Activated naive CD4-positive, alpha-beta T cell treated with Interleukin-2 at 50 U/mL for 16 hours (primary cell): ENCODE results near the gene NTRK3.

Experiments used
- DNase-seq: peaks from one replicate; pipeline ENCODE4 v3.0.0-alpha.2; 2020

Gene NTRK3

DNA sequence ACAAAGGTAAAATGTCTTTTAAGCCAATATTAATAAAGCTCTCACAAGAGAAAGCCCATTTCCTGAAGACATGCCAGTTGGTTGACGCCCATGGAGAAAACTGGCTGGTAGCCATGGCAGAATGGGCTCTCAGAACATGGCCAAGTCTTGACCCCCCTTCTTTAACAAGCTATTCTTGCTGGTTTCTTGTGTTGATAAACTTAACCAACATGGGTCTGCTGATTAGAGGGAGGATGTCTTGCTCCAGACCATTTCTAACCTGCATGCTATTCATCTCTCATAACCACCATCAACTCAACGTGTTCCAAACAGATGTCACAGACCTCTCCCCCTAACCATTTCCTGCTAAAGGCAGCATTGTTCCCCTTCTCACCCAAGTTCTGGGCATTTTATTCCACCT lies 25.7 kb downstream of the NTRK3 start:
- DNase-seq = no peak

DNA sequence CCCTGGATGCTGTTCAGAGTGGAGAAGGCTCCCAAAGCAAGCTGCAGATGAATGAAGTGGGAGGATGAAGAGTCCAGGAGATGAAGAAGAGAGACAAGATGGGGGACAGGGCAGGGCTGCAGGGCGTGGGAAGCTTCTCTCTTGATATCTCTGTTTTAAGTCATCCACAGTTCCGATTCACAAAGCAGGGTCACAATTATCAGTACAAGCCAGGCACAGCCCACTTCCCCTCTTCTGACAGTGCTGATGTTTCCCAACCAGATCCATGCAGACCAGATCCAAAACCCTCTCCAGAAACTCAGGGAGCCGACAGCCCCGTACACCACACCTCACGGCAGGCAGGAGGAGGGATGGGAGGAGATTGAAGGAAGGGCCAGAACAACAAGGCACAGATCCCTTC lies 31.1 kb downstream of the NTRK3 start:
- DNase-seq = no peak

DNA sequence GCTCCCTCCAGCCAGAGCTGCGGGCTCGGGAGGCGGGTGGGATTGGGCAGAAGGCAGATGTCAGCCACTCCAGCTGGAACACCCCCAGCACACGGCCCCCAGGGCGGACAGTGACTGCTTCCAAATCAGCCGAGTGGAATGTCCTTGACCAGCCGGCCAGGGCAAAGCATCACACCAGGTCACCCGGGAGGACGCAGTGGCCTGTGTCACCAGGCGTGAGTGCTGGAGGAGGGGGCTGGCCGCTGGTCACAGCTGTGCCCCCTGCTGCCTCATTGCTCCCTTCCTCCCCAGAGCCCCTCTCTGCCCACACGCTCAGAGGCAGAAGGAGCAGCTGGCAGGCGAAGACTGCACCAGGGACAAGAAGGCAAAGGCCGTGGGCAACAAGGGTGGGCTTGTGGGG lies 33.5 kb downstream of the NTRK3 start:
- DNase-seq = no peak

DNA sequence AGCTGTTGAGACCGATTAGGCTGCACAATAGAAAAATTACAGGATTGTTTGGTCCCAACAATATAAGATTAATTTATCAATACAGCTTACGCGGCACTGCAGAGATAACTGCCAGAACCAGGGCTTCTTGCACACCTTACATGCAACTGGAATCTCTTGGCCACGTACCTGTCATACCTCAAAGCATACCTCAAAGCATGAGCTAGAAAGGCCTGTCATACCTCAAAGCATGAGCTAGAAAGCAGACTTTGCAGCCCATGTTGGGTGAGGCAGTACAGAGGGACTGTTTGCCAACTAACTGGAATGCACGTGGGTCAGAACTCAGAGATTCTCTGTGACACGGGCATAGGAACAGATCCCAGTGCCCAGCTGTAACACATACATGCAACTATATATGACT lies 34.7 kb downstream of the NTRK3 start:
- no peak for DNase-seq

DNA sequence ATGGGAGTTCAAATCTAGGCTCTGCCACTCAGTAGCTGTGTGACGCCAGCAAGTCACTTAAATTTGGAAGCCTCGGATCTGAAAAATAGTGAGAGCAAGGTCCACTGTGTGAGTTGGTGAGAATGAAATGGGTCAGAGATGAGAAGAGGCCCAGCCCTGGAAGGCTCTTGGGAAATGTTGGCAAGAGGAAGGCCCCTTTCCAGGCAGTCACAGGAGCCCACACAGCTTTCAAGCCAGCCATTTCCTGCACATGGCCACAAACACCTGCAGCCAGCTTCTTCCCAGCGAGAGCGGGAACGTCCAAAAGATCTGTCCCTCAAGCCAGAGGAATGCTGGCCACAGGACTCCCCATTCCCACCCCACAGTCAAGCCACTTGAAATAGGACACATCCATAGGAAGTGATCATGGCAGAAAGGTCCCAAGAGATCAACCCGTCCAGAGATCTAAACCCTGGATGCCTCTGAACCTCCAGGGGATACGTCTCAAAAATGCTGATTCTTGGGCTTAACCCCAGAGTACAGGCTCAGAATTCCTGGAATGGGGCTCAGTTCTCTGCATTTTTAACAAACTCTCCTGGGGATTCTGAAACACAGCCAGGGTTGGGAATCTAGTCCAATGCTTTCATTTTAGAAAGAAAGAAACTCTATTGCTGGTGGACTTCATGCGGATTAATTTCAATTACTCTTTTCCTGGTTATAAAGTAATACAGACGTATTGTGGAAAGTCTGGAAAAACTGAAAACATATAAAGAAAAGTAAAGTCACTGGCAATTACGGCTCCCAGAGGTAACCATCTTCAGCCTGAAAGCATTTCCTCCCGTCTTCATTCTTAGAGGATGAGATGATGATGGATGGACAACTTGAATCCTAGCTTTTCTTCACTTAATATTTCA lies 35.9 kb downstream of the NTRK3 start:
- DNase-seq = no peak

DNA sequence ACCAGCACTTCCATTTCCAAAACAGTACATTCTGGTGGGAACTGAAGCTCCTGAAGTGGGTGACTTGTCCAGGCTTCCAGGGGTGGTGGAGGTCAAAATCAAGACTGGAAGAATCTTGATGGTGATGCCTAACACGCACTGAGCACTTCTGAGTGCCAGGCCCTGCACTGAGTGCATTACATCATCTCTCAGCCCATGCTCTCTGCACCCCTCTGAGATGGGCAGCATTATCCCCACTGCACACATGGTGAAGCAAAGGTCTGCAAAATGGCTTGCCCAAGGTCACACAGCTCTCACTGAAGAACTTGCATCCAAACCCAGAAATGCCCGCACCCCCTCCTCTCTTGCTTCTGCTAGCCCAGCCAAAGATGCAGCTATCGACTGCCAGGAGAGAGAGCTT lies 36.9 kb downstream of the NTRK3 start:
- DNase-seq = no peak

DNA sequence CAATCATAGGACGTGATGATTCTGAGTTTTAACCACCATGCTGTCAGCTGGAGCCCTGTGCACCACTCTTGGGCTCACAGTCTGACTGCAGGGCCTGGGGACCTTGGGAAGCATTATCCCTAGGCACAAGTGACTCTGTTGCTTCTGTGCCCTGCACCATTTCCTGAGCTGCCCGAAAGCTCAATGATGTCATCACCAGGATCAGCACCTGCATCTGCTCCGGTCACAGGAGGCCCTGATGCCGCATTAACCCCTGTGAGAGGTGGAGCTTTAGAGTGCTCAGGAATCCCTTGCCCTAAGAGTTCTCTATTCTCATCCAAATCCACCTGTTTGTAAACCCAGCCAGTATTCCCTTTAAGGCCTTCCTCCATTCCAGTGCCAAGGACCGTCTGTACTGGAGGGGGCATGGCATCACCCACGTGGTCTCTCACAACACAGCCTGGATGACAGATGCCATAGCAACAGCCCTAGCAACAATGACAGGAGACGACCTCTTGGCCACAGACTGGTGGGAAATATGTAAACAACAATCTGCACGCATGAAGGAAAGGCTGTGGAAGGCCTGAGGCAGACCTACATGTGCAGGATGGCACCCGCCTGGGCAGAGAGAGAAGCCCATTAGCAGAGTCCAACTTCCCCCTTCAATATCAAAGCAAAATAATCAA lies 37.9 kb downstream of the NTRK3 start:
- no peak for DNase-seq

DNA sequence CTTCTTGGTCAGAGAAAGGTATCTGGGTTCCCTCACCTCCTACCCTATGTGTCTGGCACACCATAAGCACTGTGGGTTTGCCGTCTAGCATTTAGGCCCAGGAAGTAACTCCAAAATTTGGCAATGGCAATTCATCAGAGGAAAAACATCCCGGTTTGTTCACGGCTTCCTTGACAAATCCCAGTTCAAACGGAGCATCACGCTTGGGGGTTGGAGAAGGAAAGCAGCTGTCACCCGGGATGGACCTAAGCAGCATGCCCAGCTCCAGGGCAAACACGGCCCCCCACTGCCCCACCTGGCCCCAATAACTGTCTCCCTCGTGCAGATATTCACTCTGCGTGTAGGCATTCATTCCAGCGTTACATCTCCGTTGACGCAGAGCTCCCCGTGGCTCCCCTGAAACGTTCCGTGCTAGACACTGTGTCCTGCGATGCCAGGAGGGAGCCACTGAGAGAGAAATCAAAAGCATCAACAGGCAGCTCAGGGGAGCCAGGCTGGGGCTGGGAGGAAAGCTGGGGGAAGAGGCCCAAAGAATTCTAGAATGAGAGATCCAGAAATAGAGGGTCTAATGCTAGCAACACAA lies 41.4 kb downstream of the NTRK3 start:
- no peak for DNase-seq

DNA sequence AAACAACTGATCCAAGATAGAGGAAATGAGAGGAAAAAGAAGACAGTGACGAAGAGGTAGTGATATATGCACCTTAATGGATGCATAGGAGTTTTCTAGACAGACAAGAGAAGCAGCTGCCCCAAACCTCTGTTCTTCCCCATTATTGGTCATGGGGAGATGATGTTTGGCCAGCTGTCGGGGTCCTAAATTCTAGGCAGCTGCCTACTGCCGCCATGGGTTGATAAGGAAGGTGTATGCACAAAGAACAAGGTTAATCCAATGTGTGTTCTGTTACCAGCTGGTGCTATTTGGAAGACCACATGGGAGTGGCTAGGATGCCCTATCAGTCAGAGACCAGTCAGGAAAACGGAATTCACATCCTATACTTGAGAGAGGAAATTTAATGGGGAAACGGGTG lies 47.4 kb downstream of the NTRK3 start:
- no peak for DNase-seq

DNA sequence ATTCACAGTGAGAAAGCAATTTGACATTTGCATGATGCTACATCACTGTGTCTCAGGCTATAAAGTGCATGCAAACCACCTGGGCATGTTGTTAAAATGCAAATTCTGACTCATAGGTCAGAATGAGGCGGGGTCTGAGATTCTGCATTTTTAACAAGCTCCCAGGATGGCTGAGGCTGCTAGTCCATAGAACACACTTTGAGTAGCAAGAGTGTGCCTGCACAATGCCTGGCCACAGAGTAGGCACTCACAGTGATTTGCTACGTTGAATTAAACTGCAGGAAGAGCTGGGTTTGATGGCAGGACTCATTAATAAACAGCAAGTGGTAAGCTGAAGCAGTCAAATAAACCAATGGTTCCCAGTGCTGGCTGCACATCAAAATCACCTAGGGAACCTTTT lies 48.1 kb downstream of the NTRK3 start:
- no peak for DNase-seq

DNA sequence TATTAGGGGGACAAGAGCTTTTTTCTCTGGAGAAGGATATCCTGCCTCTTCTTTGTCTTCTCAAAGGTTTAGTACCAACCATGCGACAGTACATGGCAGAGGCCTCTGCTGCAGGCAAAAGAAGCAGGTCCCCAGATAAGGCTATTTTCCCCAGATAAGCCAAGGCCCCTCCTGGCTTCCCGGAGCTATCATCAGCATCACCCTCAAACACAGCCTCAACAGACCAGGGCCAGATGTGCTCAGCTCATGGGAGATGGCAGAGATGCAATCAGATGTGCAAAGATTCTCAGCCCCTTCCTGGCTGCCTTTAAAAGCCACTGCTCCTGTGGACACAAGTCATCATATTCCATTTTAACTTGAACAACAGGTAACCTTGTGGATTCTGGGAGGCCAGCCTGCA lies 49.0 kb downstream of the NTRK3 start:
- DNase-seq = no peak

DNA sequence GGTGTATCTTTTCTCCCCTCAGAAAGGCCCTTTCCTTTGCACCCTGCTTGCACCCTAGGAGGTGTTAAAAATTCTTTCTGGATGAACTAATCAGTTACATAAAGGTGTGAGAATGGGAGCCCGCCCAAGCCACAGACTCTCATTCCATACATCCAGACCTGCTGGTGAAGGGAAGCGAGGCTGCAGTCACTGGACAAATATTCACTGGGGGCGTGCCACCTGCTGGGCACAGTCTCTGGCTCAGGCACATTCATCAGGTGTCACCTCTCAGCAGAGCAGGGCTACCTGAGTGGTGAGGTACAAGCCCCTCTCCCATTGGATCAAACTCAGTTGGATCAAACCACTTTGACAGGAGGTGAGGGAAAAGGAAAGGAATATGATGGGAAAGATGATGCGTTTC lies 52.0 kb downstream of the NTRK3 start:
- no peak for DNase-seq

DNA sequence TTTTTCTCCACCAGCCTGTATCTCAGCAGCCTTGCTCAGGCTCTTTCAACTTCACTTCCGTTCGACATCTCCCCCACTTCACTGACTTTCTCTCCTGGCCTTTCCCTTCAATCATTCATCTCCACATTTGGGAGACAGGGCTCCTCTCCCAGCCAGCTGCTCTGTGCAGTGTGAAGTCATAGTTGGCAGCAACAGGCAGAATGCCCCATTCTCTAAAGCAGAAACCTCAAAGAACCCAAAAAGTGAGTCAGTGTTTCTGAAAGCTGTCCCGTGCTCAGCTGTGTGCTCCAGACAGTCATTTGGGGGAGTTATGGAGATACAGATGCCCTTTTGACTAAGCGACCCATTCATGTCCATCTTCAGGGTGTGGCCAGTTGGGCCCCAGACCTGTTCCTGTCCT lies 54.3 kb downstream of the NTRK3 start:
- DNase-seq = no peak

DNA sequence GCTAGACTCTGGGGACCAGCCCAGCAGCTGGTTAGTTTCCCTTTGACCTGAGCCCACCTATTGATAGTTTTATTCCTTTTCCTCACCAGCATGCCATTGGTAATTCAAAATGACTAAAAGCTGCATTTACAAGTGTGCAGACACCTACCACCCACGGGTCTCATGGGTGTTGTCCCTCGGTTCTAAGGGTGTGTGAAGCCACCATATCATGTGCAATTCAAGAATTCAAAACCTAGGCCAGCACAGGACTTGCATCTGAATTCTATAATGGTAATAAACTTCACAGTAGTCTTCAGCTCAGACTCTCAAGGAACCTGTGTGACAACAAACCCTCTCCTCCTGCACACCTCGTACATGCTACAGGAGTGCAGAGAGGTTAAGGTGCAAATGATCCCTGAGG lies 55.3 kb downstream of the NTRK3 start:
- DNase-seq = no peak

DNA sequence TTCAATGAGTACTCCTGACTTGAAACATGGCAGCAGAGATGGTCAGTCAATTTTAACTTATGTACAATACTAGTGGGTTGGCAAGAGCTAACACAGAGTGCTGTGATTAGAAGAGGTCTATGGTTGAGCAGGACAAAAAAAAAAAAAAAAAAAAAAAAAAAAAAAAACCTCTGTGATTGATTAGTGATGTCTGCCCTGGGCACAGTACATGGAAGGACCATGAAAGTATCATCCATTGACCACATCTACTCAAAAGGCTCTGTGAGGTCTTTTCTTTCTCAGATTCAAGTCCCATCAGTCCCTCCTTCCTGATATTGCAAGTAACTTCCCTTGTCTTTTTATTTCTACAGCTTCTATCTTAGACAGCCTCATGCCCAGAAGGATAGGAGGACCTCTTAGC lies 59.6 kb downstream of the NTRK3 start:
- DNase-seq = no peak

DNA sequence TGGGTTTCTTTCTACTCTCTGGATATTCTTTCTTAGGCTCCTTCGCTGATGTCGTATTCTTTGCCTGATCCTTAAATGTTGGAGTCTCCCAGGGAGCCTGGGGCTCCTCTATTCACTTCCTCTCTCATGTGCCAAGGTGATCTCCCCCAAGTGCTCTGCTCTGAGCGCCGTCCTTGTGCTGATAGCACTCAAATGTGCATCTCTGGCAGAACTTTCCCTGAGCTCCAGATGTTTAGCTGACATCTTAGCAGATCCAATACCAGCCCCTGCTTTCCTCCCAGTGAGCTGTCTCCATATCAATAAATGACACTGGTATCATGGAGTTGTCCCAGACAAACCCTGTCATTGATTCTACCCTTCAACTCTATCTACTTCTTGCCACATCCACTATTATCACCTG lies 62.4 kb downstream of the NTRK3 start:
- no peak for DNase-seq

DNA sequence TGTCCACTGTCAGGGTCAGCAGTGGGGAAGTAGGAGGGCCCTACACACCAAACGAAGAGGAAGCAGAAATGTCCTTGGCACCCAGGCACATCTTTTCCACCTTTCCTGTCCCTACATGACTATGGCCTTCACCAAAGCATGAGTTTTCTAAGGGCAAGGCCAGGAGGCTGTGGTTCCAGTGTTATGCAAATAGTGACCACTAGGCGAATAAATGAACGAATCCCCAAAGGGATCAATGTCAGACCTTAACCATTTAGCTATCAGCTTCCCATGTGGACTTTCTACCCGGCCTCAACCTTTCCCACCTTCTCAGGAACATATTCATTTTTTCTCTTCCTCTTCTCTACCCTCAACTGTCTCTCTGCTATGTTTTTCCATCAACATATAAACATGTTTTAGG lies 63.1 kb downstream of the NTRK3 start:
- no peak for DNase-seq

DNA sequence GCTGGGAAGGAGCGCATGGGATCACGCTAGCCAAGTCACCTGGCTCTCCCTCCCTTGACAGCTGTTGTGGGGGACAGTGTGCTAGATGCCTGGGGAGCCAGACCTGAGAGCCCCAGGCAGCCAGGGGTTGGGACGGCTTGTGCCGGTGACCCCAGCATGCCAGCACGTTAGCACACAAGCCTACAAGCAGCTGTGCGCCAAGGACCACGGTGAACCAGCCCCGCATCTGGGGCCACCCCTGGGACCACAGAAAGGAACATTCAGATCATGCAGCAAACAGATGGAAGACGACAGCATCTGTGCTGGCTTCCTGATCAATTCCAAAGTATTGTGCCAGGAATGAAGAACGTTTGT lies 64.8 kb downstream of the NTRK3 start:
- no peak for DNase-seq

DNA sequence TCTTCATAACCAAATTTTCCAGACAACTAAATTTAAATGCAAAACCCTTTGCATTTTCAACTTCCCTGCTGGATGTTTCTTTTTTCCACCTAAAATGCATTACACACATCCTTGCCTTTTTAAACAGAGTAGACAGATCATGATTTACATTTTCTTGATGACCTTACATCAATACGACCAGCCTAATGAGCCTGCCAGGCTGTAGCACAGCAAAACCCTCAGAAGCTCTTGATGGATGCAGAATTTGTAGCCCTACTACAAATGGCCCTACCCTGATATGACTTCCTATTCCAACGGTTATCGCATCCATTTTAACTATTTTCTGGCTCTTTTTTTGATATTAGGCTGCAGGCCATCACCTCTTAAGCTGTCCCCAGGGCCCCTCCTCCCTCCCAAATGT lies 66.3 kb downstream of the NTRK3 start:
- no peak for DNase-seq

DNA sequence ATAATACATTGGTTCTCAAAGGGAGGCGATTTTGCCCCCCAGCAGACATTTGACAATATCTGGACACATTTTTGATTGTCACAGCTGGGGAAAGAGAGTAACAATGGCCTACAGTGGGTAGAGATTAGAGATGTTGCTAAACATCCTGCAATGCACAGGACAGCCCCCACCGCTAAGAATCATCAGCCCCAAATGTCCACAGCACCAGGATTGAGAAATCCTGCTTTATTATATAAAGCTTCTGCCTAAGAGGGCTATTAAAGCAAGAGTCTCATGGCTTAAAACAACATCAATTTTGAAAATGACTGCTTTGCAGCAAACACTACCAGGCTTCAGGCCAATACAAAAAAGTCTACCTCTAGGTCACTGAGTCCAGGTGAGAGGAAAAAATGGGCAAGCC lies 68.2 kb downstream of the NTRK3 start:
- no peak for DNase-seq

DNA sequence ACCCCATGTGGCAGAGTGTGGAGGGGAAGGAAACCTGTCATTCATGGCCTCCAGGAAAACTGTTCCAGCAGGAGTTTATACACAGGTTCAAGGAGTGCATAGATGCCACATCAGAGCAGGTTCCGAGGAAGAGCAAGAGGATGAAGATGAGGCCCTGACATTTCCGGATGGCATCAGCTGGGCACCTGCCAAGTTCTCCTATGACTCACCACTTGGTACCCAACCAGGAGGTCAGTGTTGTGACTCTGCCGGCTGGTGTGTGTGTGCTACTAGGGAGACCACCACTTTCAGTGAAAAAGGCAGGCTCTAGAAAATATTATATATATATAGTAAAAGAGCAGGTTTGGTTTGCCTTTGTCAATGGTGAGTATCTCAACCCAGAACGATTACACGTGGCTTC lies 69.3 kb downstream of the NTRK3 start:
- no peak for DNase-seq

DNA sequence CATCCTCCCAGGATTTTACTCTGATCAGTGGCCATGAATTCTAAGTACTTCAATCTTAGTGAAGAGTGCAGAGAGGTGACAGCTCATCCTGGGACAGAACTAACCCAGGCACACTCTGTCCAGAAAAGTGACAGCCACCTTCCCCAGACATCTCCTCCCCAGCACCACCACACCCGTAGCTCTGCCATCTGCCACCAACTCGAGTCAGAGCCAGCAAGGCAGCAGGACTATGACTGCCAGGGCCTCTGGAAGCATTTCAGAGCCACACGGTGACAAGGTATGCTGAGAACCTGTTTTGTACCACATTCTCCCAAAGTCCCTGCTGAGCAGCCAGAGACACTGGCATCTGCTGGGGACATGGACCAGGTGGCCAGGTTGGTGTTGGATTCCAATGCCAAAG lies 71.0 kb downstream of the NTRK3 start:
- DNase-seq = no peak

DNA sequence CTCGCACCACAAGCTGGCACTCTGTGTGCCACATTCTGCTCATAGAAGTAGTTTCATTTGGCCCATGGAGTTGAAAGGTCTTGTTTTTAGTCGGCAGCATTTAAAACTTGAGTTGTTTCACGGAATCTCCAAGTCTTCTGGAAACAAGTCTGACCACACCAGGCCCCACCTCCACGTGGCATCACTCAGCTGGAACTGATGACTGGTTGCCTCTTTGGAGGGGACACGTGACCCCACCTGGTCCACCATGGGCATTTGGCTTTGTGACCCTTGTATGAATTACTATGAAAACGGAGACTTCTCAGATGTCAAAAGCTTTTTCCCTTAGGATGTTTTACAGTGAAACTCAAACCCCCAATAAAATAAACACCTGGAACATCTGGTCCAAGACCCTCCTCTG lies 74.9 kb downstream of the NTRK3 start:
- DNase-seq = no peak

DNA sequence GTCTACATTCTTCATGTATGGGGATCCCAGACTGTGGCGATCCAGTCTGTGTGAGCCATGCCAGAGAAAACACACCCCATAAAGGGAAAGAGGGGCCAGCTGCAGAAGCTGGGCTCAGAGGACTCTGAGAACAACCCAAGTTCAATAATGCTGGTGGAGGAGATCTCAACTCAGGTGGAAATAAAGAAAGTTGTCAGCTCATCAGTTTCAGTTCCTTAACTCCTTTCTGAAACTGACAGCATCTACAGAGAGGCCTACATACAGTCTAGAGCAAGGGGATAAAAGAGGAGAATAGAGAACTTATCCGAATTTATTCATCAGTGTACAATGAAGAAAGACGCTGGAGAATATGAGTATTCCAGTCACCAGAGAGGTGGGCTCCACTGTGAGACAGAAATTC lies 77.0 kb downstream of the NTRK3 start:
- DNase-seq = no peak

DNA sequence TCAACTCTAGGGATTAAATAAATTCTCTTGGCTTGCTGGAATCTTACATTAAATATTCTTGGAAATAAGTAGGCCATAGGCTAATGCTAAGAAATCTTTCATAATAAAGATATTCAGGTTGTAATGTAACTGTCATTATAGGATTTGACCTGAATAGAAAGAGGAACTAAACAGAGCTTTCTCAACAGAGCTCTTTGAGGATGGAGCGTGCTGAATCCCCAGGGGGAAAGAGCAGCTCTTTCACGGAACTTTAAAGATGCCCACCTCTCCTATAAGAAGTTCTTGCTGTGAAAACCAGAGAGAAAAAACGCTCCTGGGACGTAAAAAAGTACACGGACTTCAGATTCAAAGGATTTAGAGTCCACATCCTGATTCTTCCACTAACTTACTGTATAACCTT lies 77.9 kb downstream of the NTRK3 start:
- no peak for DNase-seq
